NCI-H2171 treated with DMSO at 0.1 percent for 48 hours (cell line): ENCODE data around the gene FAS.

ENCODE experiments used
- DNase-seq: peaks from one replicate; lab custom pipeline; 2025; lab: John Stamatoyannopoulos, UW

The FAS gene

GRCh38 chr10:88971221-88972061 is 19.2 kb upstream of the FAS start:
- DNase-seq = no peak

- DNase-seq = no peak
Observed at GRCh38 chr10:88974012-88974411, 16.6 kb upstream of the FAS start.

- DNase-seq = no peak
Observed at GRCh38 chr10:88974446-88975376, 15.9 kb upstream of the FAS start.

- no peak for DNase-seq
Observed at GRCh38 chr10:88975377-88975720, 15.2 kb upstream of the FAS start.

GRCh38 chr10:88978463-88978862 is 12.1 kb upstream of the FAS start:
- no peak for DNase-seq

GRCh38 chr10:88979153-88979562 is 11.4 kb upstream of the FAS start:
- no peak for DNase-seq

GRCh38 chr10:88979603-88980002 is 11.0 kb upstream of the FAS start:
- no peak for DNase-seq

- DNase-seq = no peak
Observed at GRCh38 chr10:88980247-88980646, 10.4 kb upstream of the FAS start.

- no peak for DNase-seq
Observed at GRCh38 chr10:88980800-88981199, 9.8 kb upstream of the FAS start.

- no peak for DNase-seq
Observed at GRCh38 chr10:88981435-88981834, 9.2 kb upstream of the FAS start.

- DNase-seq = no peak
Observed at GRCh38 chr10:88982366-88982765, 8.2 kb upstream of the FAS start.

GRCh38 chr10:88983206-88983605 is 7.4 kb upstream of the FAS start:
- DNase-seq = no peak

GRCh38 chr10:88983939-88984338 is 6.7 kb upstream of the FAS start:
- no peak for DNase-seq

- DNase-seq = no peak
Observed at GRCh38 chr10:88984525-88984924, 6.1 kb upstream of the FAS start.

GRCh38 chr10:88986549-88987242 is 3.9 kb upstream of the FAS start:
- no peak for DNase-seq

- no peak for DNase-seq
Observed at GRCh38 chr10:88987243-88987725, 3.3 kb upstream of the FAS start.

- no peak for DNase-seq
Observed at GRCh38 chr10:88987840-88988239, 2.8 kb upstream of the FAS start.

GRCh38 chr10:88989423-88989822 is 1.2 kb upstream of the FAS start:
- no peak for DNase-seq

- no peak for DNase-seq
Observed at GRCh38 chr10:88989824-88990383, 694 bp upstream of the FAS start.

GRCh38 chr10:88991161-88991898 is 732 bp downstream of the FAS start:
- no peak for DNase-seq

- DNase-seq = no peak
Observed at GRCh38 chr10:88991899-88992320, 1.3 kb downstream of the FAS start.
